H1 (cell line): ENCODE data around the gene NUDT19. TPM values are rescaled to one million over a fixed set of nuclear protein-coding genes. Genes with fewer than 3 reads are reported as not detected.

Source experiments
- CEBPB ChIP-seq: IDR thresholded peaks from 2 replicates; pipeline ENCODE4 v1.6.1; 2012; ENCODE audit warnings: low read depth, low read length
- GTF2F1 ChIP-seq: IDR thresholded peaks from 2 replicates; pipeline ENCODE4 v1.6.1; 2012; ENCODE audit warnings: low read depth, low read length, improper control_type of control experiment, borderline replicate concordance
- NRF1 ChIP-seq: IDR thresholded peaks from 2 replicates; pipeline ENCODE4 v1.6.1; 2011; ENCODE audit warnings: mild to moderate bottlenecking, low read depth, low read length, improper control_type of control experiment
- POLR2AphosphoS5 ChIP-seq: IDR thresholded peaks from 2 replicates; pipeline ENCODE4 v1.6.1; 2011; ENCODE audit warnings: low read depth, low read length
- polyA plus RNA-seq, 7 experiments: library from polyadenylated mRNA; depleted of rRNA in 3 of 7; stranded (reverse) in 5 of 7; unstranded in 2 of 7; fragments of >200 nt in 5 of 7; fragments of 200-250 nt in 2 of 7; gene quantifications; 1 replicate in 5 of 7; 2 replicates in 1 of 7; 4 replicates in 1 of 7; pipeline versions ENCODE4 v1.2.1 to v1.2.3, GENCODE V29; 2011 to 2013; ENCODE audit warnings: missing spikeins in 2 of 7, mixed read lengths in 2 of 7
- total RNA-seq: library from RNA; stranded (reverse); fragmentation: NEBNext Ultra II Directional; extraction: Animal tissue kit (Norgen Biotek cat#: 25700); gene quantifications from 2 replicates; pipeline ENCODE4 v1.2.1, GENCODE V29; 2021

The NUDT19 gene
- total and polyA plus RNA-seq, 2 of the 8 experiments (the other 6 are each of a cell fraction or from before 2014, with no cell fraction given) = 2.0 to 3.3 TPM

GRCh38 chr19:32735936-32736335 is 44.3 kb downstream of the NUDT19 start (continued):
- no peak for TF ChIP-seq GTF2F1
- no peak for TF ChIP-seq CEBPB
- TF ChIP-seq NRF1 = no peak
- TF ChIP-seq POLR2AphosphoS5 = no peak
